ENCODE results near the gene AKAP7. TPM values are rescaled to one million over a fixed set of nuclear protein-coding genes. Genes with fewer than 3 reads are reported as not detected.

AKAP7 gene
- total RNA-seq, 1 donor from 2014 or later = 4.6 TPM

DNA sequence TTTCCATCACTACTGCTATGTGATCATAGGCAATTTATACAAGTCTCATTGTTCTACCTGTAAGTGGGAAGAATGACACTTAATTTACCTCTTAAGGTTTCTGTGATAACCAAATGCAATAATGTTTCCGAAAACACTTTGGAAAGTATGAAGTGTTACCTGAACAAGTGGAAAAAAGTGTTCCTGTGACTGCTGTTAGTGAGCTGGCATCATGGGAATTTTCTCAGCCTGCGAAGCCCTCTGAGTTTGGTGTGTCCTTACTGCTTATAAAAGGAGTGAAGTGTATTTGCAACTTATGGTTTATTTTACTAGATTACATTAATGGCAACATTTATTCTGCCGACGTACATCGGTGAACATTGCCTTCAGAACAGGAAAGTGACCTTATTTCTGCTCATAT lies 133.0 kb downstream of the AKAP7 start:
- Histone ChIP-seq H3K36me3 (ENCODE audit: insufficient read depth, low read length) (no peaks in the 10 kb centered on the region), H4K20me1 (ENCODE audit: insufficient read depth, low read length) (no peaks in the 10 kb centered on the region), H2AFZ (ENCODE audit: low read depth, low read length) (no peak overlapping the region), H3K4me2 (ENCODE audit: low read length) (no peak overlapping the region), H3K9me3 (ENCODE audit: insufficient read depth, low read depth, low read length) (no peaks in the 10 kb centered on the region), H3K4me1 (ENCODE audit: insufficient read depth, low read length) (no peaks in the 10 kb centered on the region), H3K4me3 (ENCODE audit: insufficient read depth, low read depth, low read length) (no peak overlapping the region), H3K9ac (ENCODE audit: low read length) (no peak overlapping the region), H3K27me3 (ENCODE audit: insufficient read depth, low read length) (no peaks in the 10 kb centered on the region), H3K79me2 (ENCODE audit: insufficient read depth, low read length) (no peaks in the 10 kb centered on the region), H3K27ac (ENCODE audit: low read depth, low read length) (no peak overlapping the region)
- no peak for FAIRE-seq
- DNase-seq (ENCODE audit: low read depth) = no peak
- no peak overlapping the region for H3K27ac Mint-ChIP-seq (ENCODE audit: unreplicated experiment)
- no peaks in the 10 kb centered on the region for H3K27me3 Mint-ChIP-seq (ENCODE audit: low read depth, unreplicated experiment)
- H3K4me1 Mint-ChIP-seq (ENCODE audit: low read depth, unreplicated experiment) = no peaks in the 10 kb centered on the region
- TF ChIP-seq, protein P1, sequence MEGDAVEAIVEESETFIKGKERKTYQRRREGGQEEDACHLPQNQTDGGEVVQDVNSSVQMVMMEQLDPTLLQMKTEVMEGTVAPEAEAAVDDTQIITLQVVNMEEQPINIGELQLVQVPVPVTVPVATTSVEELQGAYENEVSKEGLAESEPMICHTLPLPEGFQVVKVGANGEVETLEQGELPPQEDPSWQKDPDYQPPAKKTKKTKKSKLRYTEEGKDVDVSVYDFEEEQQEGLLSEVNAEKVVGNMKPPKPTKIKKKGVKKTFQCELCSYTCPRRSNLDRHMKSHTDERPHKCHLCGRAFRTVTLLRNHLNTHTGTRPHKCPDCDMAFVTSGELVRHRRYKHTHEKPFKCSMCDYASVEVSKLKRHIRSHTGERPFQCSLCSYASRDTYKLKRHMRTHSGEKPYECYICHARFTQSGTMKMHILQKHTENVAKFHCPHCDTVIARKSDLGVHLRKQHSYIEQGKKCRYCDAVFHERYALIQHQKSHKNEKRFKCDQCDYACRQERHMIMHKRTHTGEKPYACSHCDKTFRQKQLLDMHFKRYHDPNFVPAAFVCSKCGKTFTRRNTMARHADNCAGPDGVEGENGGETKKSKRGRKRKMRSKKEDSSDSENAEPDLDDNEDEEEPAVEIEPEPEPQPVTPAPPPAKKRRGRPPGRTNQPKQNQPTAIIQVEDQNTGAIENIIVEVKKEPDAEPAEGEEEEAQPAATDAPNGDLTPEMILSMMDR (IDR thresholded peaks at IDR 0.05; ENCODE audit: insufficient read depth, low read depth, low read length) = no peak
- no peak for TF ChIP-seq EZH2 (IDR thresholded peaks at IDR 0.05; ENCODE audit: insufficient read depth, low read length)
- H3K9me3 Mint-ChIP-seq (ENCODE audit: unreplicated experiment) = no peaks in the 10 kb centered on the region
- H3K36me3 Mint-ChIP-seq (ENCODE audit: low read depth, unreplicated experiment) = peaks cover 12% of the 10 kb centered on the region
- no peak overlapping the region for H3K4me3 Mint-ChIP-seq (ENCODE audit: unreplicated experiment)

DNA sequence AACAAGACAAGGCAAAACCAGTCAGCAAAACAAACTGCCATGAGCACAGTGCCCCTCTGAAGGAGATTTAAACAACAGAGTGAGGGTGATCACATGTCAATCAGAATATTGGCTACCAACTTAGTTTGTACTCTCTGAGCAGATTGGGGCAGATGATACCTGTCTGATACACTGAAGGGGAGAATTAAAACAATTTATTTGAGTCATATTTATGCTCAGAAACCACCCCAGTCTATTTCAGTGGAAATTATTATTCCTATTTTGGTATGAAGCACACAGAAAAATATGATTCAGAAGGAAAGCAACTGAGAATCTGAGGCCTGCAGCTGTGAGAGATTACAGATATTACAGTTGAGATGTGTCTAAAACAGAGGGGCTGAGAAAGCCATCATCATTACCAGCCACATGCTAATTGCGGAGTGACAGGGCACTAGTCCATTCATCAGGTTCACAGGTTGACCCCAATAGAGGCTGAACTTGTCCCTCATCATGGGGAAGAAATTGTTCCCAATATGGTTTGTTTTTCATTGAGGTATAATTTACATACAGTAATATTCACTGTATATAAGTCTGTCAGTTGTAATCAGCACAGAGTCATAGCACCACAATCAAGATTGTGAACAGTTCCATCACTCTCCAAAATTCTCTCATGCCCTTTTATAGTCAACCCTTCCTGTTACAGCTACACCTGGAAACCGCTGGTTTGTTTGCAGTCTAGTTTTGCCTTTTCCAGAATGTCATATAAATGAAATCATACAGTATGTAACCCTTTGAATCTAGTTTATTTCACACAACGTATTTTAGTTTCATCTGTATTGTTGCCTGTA lies 134.5 kb downstream of the AKAP7 start:
- Mint-ChIP-seq H3K4me3 (ENCODE audit: unreplicated experiment) (no peak overlapping the region), H3K4me1 (ENCODE audit: low read depth, unreplicated experiment) (peaks cover 2% of the 10 kb centered on the region), H3K9me3 (ENCODE audit: unreplicated experiment) (no peaks in the 10 kb centered on the region), H3K36me3 (ENCODE audit: low read depth, unreplicated experiment) (peaks cover 12% of the 10 kb centered on the region), H3K27me3 (ENCODE audit: low read depth, unreplicated experiment) (no peaks in the 10 kb centered on the region), H3K27ac (ENCODE audit: unreplicated experiment) (no peak overlapping the region)
- Histone ChIP-seq H2AFZ (ENCODE audit: low read depth, low read length) (no peak overlapping the region), H3K36me3 (ENCODE audit: insufficient read depth, low read length) (no peaks in the 10 kb centered on the region), H3K4me3 (ENCODE audit: insufficient read depth, low read depth, low read length) (no peak overlapping the region), H3K9me3 (ENCODE audit: insufficient read depth, low read depth, low read length) (no peaks in the 10 kb centered on the region), H3K79me2 (ENCODE audit: insufficient read depth, low read length) (no peaks in the 10 kb centered on the region), H3K9ac (ENCODE audit: low read length) (no peak overlapping the region), H3K27ac (ENCODE audit: low read depth, low read length) (no peak overlapping the region), H3K4me2 (ENCODE audit: low read length) (no peak overlapping the region), H3K4me1 (ENCODE audit: insufficient read depth, low read length) (no peaks in the 10 kb centered on the region), H4K20me1 (ENCODE audit: insufficient read depth, low read length) (no peaks in the 10 kb centered on the region), H3K27me3 (ENCODE audit: insufficient read depth, low read length) (no peaks in the 10 kb centered on the region)
- DNase-seq (ENCODE audit: low read depth) (no peak), FAIRE-seq (no peak)
- TF ChIP-seq EZH2 (IDR thresholded peaks at IDR 0.05; ENCODE audit: insufficient read depth, low read length) = no peak
- TF ChIP-seq, protein P1 (IDR thresholded peaks at IDR 0.05; ENCODE audit: insufficient read depth, low read depth, low read length) = no peak

DNA sequence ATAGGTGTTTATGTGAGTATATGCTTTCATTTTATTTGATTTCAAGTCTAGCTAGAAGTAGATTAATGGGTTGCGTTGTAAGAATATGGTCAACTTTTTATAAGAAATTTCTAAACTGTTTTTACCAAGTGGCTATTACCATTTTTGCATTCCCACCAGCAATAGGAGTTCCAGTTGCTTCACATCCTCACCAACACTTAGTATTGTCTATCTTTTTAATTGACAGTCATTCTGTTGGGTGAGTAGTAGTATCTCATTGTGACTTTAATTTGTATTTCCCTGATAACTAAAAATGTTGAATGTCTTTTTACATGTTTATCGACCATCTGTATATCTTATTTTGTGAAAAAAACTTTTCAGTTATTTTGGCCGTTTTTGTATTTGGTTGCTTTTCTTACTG lies 135.3 kb downstream of the AKAP7 start:
- Histone ChIP-seq H2AFZ (ENCODE audit: low read depth, low read length) (no peak overlapping the region), H3K27ac (ENCODE audit: low read depth, low read length) (no peak overlapping the region), H3K4me2 (ENCODE audit: low read length) (no peak overlapping the region), H3K4me1 (ENCODE audit: insufficient read depth, low read length) (no peaks in the 10 kb centered on the region), H3K9me3 (ENCODE audit: insufficient read depth, low read depth, low read length) (no peaks in the 10 kb centered on the region), H3K79me2 (ENCODE audit: insufficient read depth, low read length) (no peaks in the 10 kb centered on the region), H3K27me3 (ENCODE audit: insufficient read depth, low read length) (no peaks in the 10 kb centered on the region), H3K4me3 (ENCODE audit: insufficient read depth, low read depth, low read length) (no peak overlapping the region), H3K9ac (ENCODE audit: low read length) (no peak overlapping the region), H4K20me1 (ENCODE audit: insufficient read depth, low read length) (no peaks in the 10 kb centered on the region), H3K36me3 (ENCODE audit: insufficient read depth, low read length) (no peaks in the 10 kb centered on the region)
- H3K27ac Mint-ChIP-seq (ENCODE audit: unreplicated experiment) = no peak overlapping the region
- peaks cover 2% of the 10 kb centered on the region for H3K4me1 Mint-ChIP-seq (ENCODE audit: low read depth, unreplicated experiment)
- TF ChIP-seq, protein P1 (IDR thresholded peaks at IDR 0.05; ENCODE audit: insufficient read depth, low read depth, low read length) = no peak
- no peak for TF ChIP-seq EZH2 (IDR thresholded peaks at IDR 0.05; ENCODE audit: insufficient read depth, low read length)
- no peaks in the 10 kb centered on the region for H3K27me3 Mint-ChIP-seq (ENCODE audit: low read depth, unreplicated experiment)
- DNase-seq (ENCODE audit: low read depth) (no peak), FAIRE-seq (no peak)
- no peak overlapping the region for H3K4me3 Mint-ChIP-seq (ENCODE audit: unreplicated experiment)
- no peaks in the 10 kb centered on the region for H3K9me3 Mint-ChIP-seq (ENCODE audit: unreplicated experiment)
- peaks cover 12% of the 10 kb centered on the region for H3K36me3 Mint-ChIP-seq (ENCODE audit: low read depth, unreplicated experiment)
